ENCODE data around the gene SYMPK.

DNA sequence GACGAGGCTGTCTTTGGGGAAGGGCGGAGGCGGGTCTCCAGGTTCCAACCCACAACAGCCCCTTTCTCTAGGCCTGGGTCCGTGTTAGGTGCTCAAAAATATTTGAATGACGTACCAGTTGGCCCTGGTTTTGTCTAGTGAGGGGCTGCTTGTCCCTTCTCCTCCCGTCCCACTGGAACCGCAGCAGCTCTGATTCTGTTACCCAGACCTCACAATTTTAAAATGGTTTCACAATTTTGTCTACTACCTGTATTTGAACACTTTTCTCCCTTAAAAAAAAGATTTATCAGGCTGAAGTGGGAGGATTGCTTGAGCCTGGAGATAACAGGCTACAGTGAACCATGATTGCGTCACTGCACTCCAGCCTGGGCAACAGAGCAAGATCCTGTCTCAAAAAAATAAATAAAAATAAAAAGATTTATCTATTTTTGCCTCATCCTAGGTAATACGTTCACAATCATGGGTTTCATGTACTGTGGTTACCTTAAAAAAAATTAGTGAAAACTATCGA, 24.3 kb upstream of the SYMPK start:
- TF ChIP-seq, protein P1, sequence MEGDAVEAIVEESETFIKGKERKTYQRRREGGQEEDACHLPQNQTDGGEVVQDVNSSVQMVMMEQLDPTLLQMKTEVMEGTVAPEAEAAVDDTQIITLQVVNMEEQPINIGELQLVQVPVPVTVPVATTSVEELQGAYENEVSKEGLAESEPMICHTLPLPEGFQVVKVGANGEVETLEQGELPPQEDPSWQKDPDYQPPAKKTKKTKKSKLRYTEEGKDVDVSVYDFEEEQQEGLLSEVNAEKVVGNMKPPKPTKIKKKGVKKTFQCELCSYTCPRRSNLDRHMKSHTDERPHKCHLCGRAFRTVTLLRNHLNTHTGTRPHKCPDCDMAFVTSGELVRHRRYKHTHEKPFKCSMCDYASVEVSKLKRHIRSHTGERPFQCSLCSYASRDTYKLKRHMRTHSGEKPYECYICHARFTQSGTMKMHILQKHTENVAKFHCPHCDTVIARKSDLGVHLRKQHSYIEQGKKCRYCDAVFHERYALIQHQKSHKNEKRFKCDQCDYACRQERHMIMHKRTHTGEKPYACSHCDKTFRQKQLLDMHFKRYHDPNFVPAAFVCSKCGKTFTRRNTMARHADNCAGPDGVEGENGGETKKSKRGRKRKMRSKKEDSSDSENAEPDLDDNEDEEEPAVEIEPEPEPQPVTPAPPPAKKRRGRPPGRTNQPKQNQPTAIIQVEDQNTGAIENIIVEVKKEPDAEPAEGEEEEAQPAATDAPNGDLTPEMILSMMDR (IDR thresholded peaks at IDR 0.05; ENCODE audit: low read depth, low read length, poor library complexity, severe bottlenecking), result no peak
- TF ChIP-seq EZH2phosphoT487 (IDR thresholded peaks at IDR 0.05; ENCODE audit: borderline replicate concordance, low read length), result no peak

Data from DOHH2 (cell line).